M059J (cell line): Measurements from ENCODE around the gene CDCA7L. TPM values are rescaled to one million over a fixed set of nuclear protein-coding genes. Genes with fewer than 3 reads are reported as not detected.
"Not testable (repeated sequence)": the region's sequence is repeated elsewhere in the genome, so short reads cannot be mapped to it uniquely, and the experiment has no call there.

Experiments used
- DNase-seq: peaks from one replicate; pipeline ENCODE4 v3.0.0-alpha.2; 2012; ENCODE audit warnings: low read depth
- total RNA-seq: library from RNA; depleted of rRNA; stranded (reverse); fragments of >200 nt; shearing (Covaris generic); gene quantifications from 2 replicates; pipeline ENCODE4 v1.2.3, GENCODE V29; 2014

Gene CDCA7L
- total RNA-seq, 1 experiment from 2014 or later: 57.8 TPM

DNA sequence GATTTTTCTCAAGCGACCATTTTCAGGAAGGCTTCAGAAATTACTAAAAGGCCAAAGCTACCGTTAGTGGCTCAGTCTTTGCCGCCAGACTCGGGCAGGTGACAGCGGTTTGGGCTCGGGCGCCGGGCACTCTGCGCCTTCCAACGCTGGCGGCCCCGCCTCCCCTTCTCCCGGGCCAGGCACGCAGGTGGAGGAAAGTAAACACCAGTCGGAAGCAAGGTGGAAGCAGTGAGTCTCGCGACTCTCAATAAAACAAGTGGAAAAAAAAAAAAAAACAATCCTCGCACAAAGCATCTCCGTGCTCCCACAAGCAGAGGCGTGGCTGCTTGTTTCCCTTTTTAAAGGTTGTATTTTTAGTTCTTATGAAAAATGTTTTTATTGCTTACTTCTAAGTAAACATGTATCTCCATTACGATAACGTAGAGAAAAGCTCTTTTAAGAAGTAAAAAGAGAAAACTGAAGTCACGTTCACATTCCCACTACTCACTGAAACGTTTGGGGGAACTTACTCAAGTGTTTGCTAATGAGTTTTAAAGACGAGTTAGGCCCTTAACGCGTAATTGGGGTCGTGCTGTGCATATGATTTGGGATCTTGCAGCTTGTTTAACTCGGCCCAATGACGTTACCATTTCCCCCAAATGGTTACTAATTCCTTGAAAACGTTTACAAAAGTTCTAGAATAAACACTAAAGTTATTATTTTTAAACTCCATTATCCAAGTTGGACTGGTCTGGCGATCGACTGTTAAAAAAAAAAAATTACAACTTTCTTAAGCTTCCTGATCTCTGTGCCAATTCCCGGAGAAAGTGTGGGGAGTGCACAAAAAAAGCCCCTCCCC lies 864 bp downstream of the CDCA7L start:
- peak; percentile 56 for DNase-seq

DNA sequence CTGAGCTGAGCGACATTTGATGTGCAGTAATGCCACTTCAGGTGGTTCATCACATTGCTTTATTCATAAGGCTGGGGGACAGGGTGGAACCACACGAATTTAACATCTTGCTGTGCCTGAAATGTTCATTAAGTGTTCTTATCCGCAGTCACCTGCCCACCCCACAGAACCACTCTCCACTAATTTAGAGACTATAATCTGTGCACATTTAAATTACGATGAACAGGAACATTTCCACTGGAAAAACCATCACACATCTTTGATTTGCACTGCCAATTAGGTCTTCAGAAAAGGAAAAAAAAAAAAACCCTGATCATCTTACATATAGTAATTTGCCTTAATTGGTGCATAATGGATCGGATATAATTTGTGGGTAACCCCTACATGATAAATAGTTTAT lies 2.3 kb downstream of the CDCA7L start:
- DNase-seq: no peak

- peak; percentile 28 for DNase-seq
Observed at GRCh38 chr7:21942955-21943354, 2.7 kb downstream of the CDCA7L start.

GRCh38 chr7:21941611-21942141 lies 4.0 kb downstream of the CDCA7L start:
- DNase-seq: peak; percentile 80

- DNase-seq: no peak
Observed at GRCh38 chr7:21939858-21940372, 5.8 kb downstream of the CDCA7L start.

- DNase-seq: peak; percentile 76
Observed at GRCh38 chr7:21939136-21939857, 6.4 kb downstream of the CDCA7L start.

GRCh38 chr7:21938463-21938862 lies 7.2 kb downstream of the CDCA7L start:
- no peak for DNase-seq

GRCh38 chr7:21934808-21935207 lies 10.9 kb downstream of the CDCA7L start:
- DNase-seq: no peak

GRCh38 chr7:21933293-21933692 lies 12.4 kb downstream of the CDCA7L start:
- not testable (repeated sequence) for DNase-seq

- no peak for DNase-seq
Observed at GRCh38 chr7:21927693-21928092, 18.0 kb downstream of the CDCA7L start.

DNA sequence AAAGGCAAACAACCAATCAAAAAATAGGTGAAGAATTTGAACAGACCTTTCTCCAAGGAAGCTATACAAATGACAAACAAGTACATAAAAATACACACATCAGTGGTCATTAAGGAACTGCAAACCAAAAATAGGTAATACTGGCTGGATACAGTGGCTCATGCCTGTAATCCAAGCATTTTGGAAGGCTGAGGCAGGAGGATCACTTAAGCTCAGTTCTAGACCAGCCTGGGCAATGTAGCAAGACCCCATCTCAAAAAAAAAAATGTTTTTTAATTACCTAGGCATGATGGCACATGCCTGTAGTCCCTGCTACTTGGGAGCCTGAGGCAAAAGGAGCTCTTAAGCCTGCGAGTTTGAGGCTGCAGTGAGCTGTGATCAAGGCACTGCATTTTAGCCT lies 19.3 kb downstream of the CDCA7L start:
- no peak for DNase-seq

- peak; percentile 40 for DNase-seq
Observed at GRCh38 chr7:21923658-21924057, 22.0 kb downstream of the CDCA7L start.

DNA sequence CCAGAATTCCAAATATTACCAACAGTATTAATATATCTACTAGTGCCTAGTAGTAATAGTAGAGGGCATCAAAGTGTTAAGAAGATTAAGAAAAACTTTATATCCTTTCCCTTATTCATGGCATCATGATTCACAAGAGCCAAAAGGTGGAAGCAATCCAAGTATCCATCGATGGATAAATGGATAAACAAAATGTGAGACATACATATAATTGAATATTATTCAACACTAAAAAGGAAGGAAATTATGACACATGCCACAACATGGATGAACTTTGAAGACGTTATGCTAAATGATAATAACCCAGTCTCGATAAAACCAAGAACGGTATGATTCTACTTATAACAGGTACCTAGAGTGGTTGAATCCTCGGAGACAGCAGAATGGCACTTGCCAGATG lies 23.1 kb downstream of the CDCA7L start:
- no peak for DNase-seq

DNA sequence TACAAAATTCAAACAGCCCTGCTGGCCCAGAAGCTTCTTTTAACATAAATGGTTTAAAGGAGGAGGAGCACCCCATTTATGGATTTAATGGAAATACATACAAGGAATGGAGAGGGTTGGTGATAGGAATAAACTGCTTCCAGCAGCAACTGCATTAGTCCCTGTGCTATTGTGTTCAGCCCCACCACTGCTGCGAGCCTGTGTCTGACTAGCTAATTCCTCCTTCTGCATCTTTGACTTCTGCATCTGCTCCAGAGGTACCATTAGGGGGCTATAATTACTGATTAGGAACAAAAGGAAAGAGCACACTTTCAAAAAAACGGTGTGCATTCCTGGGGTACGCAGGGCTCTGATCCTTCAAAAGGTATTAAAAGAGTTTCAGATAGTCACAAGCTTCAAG lies 24.8 kb downstream of the CDCA7L start:
- no peak for DNase-seq

DNA sequence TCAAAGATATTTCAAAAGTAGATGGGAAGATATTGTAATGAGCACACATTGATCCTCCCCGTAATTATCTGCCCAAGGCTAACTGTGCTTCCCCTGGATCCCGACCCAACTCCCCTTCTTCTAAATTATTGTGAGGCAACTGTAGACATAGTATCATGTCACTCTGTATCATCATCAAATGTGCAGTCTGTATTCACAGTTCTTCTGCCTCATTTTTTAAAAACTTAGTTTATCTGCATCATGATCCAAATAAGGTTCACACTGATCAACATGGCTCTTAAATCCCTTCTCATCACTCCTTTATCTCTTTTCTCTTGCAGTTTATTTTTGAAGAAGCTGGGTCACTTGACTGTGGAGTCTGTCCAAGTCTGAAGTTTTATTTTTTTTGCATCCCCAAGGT lies 27.5 kb downstream of the CDCA7L start:
- no peak for DNase-seq

- no peak for DNase-seq
Observed at GRCh38 chr7:21916629-21917028, 29.1 kb downstream of the CDCA7L start.

DNA sequence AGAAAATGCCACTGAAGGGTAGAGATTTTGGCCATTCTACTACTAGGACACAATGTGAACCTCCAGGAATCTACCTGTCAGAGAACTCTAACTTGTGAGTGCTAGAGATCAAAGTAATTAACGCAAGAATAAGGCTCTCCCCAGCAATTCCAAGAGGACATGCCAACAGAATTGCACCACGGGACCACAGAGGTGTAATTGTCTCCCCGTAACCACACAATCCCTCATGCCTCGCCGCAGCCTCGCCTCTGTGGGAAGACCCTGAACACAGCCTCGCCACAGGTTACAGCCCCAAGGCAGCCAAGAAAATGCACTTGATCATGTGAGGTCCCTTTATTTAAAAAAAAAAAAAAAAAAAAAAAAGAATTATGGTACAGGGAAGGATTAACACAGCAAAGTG lies 29.5 kb downstream of the CDCA7L start:
- no peak for DNase-seq

GRCh38 chr7:21915140-21915539 lies 30.6 kb downstream of the CDCA7L start:
- DNase-seq: no peak

GRCh38 chr7:21914671-21915070 lies 31.0 kb downstream of the CDCA7L start:
- no peak for DNase-seq

GRCh38 chr7:21912931-21913780 lies 32.5 kb downstream of the CDCA7L start:
- DNase-seq: no peak

- DNase-seq: no peak
Observed at GRCh38 chr7:21912305-21912704, 33.4 kb downstream of the CDCA7L start.
